Measurements from ENCODE around the gene FRA10AC1.

DNA sequence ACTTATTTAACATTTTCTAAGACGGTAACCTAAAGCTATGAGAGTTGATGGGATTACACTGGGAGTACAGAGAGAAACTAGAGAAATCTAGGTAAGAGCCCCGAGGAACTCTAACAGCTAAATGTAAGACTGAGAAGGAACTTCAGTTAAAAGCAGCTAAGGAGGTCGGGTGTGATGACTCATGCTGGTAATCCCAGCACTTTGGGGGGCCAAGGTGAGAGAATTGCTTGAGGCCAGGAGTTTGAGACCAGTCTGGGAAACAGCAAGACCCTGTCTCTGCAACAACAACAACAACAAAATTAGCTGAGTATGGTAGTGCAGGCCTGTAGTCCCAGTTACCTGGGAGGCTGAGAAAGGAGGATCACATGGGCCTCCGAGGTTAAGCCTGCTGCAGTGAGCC, 24.0 kb downstream of the FRA10AC1 start:
- TF ChIP-seq YY1 (IDR thresholded peaks at IDR 0.05; ENCODE audit: insufficient read depth, insufficient read length): no peak
- TF ChIP-seq SUZ12 (IDR thresholded peaks at IDR 0.05; ENCODE audit: extremely low read depth, insufficient read depth, insufficient read length): no peak
- TF ChIP-seq ZNF274 (IDR thresholded peaks at IDR 0.05; ENCODE audit: low read depth, low read length): no peak

Measured in NT2/D1 (cell line).